ENCODE measurements around the gene FTCD. TPM values are rescaled to one million over a fixed set of nuclear protein-coding genes. Genes with fewer than 3 reads are reported as not detected.

FTCD gene
- total and polyA plus RNA-seq, 2 donors (not counting 3 experiments of a cell fraction or from before 2014, with no cell fraction given) = 0.06 to 1.2 TPM

DNA sequence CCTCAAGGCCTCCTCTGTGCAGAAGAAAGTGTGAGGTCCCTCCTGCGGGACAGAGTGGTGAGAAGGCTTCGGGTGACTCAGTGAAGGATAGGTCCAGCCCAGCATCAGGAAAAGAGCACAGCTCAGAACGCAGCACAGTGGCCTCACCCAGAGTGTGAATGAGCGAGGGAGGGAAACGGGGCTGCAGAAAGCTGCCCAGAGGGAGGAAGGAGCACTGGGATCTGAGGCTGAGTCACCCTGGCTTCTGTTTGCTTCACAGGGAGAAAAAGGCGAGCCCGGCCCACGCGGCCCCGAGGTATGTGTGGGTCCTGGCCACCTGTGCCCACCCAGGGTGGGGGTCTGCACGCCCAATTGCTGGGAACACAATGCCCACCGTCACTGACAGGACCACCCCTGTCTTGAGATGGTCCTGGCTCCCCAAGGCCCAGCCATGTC lies 33.1 kb downstream of the FTCD start:
- no TSS peak for BruUV-seq (replicated peaks)
- H3K9me1 ChIP-seq (replicated peaks; ENCODE audit: control insufficient read depth, extremely low read depth, insufficient read depth, low read length) = no peaks in the 10 kb centered on the region
- intact Hi-C loops (cut with micrococcal nuclease) (no loop called here), dilution Hi-C loops (cut with MboI; ENCODE audit: extremely low pct_ligation_motif_present, low sequenced_read_pairs) (no loop called here)
- ChIA-PET POLR2A (no interaction called here), CTCF (interaction anchor here (0.8 kb wide), 1 partner anchor 42 kb away, joined by 3 read pairs; no protein-coding TSS in a partner anchor)
- H3K9ac ChIP-seq (replicated peaks; ENCODE audit: extremely low read depth, insufficient read depth, low read length) = no peak overlapping the region
- no peak overlapping the region for H3K27ac ChIP-seq (ENCODE audit: insufficient read depth, low read depth, low read length)
- TF ChIP-seq, protein P1, sequence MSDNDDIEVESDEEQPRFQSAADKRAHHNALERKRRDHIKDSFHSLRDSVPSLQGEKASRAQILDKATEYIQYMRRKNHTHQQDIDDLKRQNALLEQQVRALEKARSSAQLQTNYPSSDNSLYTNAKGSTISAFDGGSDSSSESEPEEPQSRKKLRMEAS (IDR thresholded peaks at IDR 0.05; ENCODE audit: insufficient read depth, insufficient read length) = no peak
- TF ChIP-seq FOS (IDR thresholded peaks at IDR 0.05; ENCODE audit: borderline replicate concordance, insufficient read depth, low read length) (no peak), EZH2 (IDR thresholded peaks at IDR 0.05; ENCODE audit: borderline replicate concordance, low read depth, low read length, severe bottlenecking) (no peak), MYC (IDR thresholded peaks at IDR 0.05; ENCODE audit: low read depth, low read length) (no peak), GATA2 (IDR thresholded peaks at IDR 0.05; ENCODE audit: insufficient read depth, insufficient read length, low read depth, low read length) (no peak), POLR2AphosphoS5 (IDR thresholded peaks at IDR 0.05; ENCODE audit: insufficient read depth, low read depth, low read length) (no peak)
- TF ChIP-seq, protein P2, sequence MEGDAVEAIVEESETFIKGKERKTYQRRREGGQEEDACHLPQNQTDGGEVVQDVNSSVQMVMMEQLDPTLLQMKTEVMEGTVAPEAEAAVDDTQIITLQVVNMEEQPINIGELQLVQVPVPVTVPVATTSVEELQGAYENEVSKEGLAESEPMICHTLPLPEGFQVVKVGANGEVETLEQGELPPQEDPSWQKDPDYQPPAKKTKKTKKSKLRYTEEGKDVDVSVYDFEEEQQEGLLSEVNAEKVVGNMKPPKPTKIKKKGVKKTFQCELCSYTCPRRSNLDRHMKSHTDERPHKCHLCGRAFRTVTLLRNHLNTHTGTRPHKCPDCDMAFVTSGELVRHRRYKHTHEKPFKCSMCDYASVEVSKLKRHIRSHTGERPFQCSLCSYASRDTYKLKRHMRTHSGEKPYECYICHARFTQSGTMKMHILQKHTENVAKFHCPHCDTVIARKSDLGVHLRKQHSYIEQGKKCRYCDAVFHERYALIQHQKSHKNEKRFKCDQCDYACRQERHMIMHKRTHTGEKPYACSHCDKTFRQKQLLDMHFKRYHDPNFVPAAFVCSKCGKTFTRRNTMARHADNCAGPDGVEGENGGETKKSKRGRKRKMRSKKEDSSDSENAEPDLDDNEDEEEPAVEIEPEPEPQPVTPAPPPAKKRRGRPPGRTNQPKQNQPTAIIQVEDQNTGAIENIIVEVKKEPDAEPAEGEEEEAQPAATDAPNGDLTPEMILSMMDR (IDR thresholded peaks at IDR 0.05; ENCODE audit: extremely low read depth in 1 of 2, insufficient read depth in 1 of 2, low read depth in 1 of 2, low read length in 2 of 2) = no peak
- no peak overlapping the region for H3K4me2 ChIP-seq (ENCODE audit: insufficient read depth, low read length)
- no peaks in the 10 kb centered on the region for H3K36me3 ChIP-seq (ENCODE audit: control insufficient read depth in 2 of 2, extremely low read depth in 1 of 2, insufficient read depth in 2 of 2, low read length in 2 of 2)
- H4K20me1 ChIP-seq (replicated peaks; ENCODE audit: control insufficient read depth, extremely low read depth, insufficient read depth, low read length) = no peaks in the 10 kb centered on the region
- DNase-seq (ENCODE audit: low read depth, low spot score) (no peak), FAIRE-seq (no peak)
- no peaks in the 10 kb centered on the region for H3K27me3 ChIP-seq (ENCODE audit: control insufficient read depth in 2 of 2, insufficient read depth in 2 of 2, low read length in 2 of 2)
- H3K4me3 ChIP-seq (replicated peaks in 1 of 3; ENCODE audit: insufficient read depth in 1 of 3, low read depth in 1 of 3, low read length in 3 of 3) = no peak overlapping the region
- no peak overlapping the region for H2AFZ ChIP-seq (ENCODE audit: low read depth, low read length)
- no peaks in the 10 kb centered on the region for H3K4me1 ChIP-seq (ENCODE audit: control insufficient read depth, extremely low read depth, insufficient read depth, low read length)
- H3K79me2 ChIP-seq (ENCODE audit: control insufficient read depth, insufficient read depth, low read length) = no peaks in the 10 kb centered on the region
- H3K9me3 ChIP-seq (replicated peaks; ENCODE audit: control insufficient read depth, insufficient read depth, low read length) = no peaks in the 10 kb centered on the region

Data from endothelial cell of umbilical vein (primary cell).